ENCODE measurements around the gene PIGM.

DNA sequence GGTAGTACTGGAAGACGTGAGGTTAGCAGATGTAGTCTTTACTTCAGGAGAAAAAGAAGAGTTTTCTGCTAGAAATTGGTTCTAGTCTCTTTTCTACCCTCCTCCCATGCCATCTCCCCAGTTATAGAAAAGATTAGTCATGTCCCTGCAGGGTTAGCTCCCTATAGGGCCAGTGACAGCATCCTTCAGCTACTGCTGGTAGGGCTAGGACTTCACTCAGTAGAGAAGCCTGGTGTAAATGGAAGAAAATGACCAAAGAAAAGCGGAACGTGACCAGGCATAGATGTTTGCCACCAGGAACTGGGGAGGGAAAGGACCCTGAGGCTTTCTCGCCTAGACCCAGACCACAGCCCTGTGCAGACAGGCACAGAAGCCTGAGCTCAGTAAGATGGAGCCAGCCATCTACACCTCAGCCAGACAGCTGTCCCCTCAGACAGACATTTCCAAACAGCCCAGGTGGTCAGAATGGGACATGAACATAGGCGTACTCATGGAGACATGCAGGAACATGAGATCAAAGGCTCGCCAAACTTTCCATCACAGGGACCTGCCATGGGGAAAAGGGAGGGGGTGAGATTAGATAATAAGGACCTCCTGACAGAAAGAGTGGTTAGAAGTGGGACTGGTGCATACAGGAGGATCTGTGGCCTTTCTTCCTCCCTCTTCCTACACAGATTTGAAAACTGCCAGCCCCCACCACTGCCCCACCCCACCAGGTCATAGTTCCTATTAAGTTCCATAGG, 54.3 kb downstream of the PIGM start:
- TF ChIP-seq, protein P1, sequence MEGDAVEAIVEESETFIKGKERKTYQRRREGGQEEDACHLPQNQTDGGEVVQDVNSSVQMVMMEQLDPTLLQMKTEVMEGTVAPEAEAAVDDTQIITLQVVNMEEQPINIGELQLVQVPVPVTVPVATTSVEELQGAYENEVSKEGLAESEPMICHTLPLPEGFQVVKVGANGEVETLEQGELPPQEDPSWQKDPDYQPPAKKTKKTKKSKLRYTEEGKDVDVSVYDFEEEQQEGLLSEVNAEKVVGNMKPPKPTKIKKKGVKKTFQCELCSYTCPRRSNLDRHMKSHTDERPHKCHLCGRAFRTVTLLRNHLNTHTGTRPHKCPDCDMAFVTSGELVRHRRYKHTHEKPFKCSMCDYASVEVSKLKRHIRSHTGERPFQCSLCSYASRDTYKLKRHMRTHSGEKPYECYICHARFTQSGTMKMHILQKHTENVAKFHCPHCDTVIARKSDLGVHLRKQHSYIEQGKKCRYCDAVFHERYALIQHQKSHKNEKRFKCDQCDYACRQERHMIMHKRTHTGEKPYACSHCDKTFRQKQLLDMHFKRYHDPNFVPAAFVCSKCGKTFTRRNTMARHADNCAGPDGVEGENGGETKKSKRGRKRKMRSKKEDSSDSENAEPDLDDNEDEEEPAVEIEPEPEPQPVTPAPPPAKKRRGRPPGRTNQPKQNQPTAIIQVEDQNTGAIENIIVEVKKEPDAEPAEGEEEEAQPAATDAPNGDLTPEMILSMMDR (conservative IDR thresholded peaks at IDR 0.05; ENCODE audit: low read depth, low read length) = no peak
- TF ChIP-seq EZH2 (IDR thresholded peaks at IDR 0.05; ENCODE audit: borderline replicate concordance, low read depth, low read length, poor library complexity, severe bottlenecking) = no peak

Measured in A673 (cell line).